Stomach (tissue), 9 donors: ENCODE data around the gene BCAS3. TPM values are rescaled to one million over a fixed set of nuclear protein-coding genes. Genes with fewer than 3 reads are reported as not detected.
"Not testable (repeated sequence)": the region's sequence is repeated elsewhere in the genome, so short reads cannot be mapped to it uniquely, and the experiment has no call there.

Source experiments
- DNase-seq, 2 donors: peaks; one replicate each; pipeline versions ENCODE4 v3.0.0 to v3.0.0-alpha.2; 2013 to 2019
- H3K27ac ChIP-seq, 5 donors: fragments of 200-600 bp in 4 of 5; sonication (generic) in 4 of 5; one replicate each; pipeline ENCODE4 v1.5.1; 2013 to 2019; ENCODE audit warnings: mild to moderate bottlenecking in 1 of 5, moderate library complexity in 1 of 5
- H3K27me3 ChIP-seq, 3 donors: fragments of 200-600 bp; sonication (generic); one replicate each; pipeline ENCODE4 v1.5.1; 2017 to 2019; ENCODE audit warnings: mixed run types in 1 of 3
- H3K36me3 ChIP-seq, 4 donors: fragments of 200-600 bp; sonication (generic); 1 replicate in 3 of 4; 2 replicates in 1 of 4; pipeline ENCODE4 v1.5.1; 2016 to 2019
- H3K4me1 ChIP-seq, 4 donors: fragments of 200-600 bp; sonication (generic); one replicate each; pipeline ENCODE4 v1.5.1; 2016 to 2019
- H3K4me3 ChIP-seq, 4 donors: fragments of 200-600 bp; sonication (generic) in 3 of 4; one replicate each; pipeline ENCODE4 v1.5.1; 2016 to 2019; ENCODE audit warnings: mild to moderate bottlenecking in 1 of 4
- H3K9me3 ChIP-seq, 4 donors: fragments of 200-600 bp; sonication (generic); one replicate each; pipeline ENCODE4 v1.5.1; 2016 to 2019
- CTCF ChIP-seq, 7 experiments: fragments of 450-650 bp in 4 of 7; fragments of 200-600 bp in 3 of 7; sonication (generic) in 3 of 7; IDR thresholded peaks; one replicate each; pipeline ENCODE4 v1.5.1; 2016 to 2019; ENCODE audit warnings: antibody characterized with exemption in 7 of 7, control low read depth in 2 of 7, mild to moderate bottlenecking in 1 of 7
- EP300 ChIP-seq: sonication (generic); formaldehyde crosslinking; IDR thresholded peaks from one replicate; pipeline ENCODE4 v1.6.1; 2017; ENCODE audit warnings: antibody characterized with exemption
- POLR2A ChIP-seq, 4 donors: fragments of 450-650 bp; IDR thresholded peaks; one replicate each; pipeline ENCODE4 v1.6.1; 2016; ENCODE audit warnings: antibody characterized with exemption in 4 of 4, control low read depth in 2 of 4, mild to moderate bottlenecking in 1 of 4, moderate library complexity in 1 of 4
- POLR2AphosphoS5 ChIP-seq, 3 donors: sonication (generic); formaldehyde crosslinking; IDR thresholded peaks; one replicate each; pipeline ENCODE4 v1.6.1; 2016; ENCODE audit warnings: antibody characterized with exemption in 3 of 3
- WGBS, 5 donors: extraction: QIAGEN DNeasy Blood & Tissue Kit in 3 of 5; methylation state at CpG; one replicate each; pipeline versions ENCODE4 v1.1.5 to v1.1.7; 2013 to 2018; 5-methylcytosine and 5-hydroxymethylcytosine counted together
- intact Hi-C: fragments of 100-400 bp; cut with DNase I; formaldehyde crosslinking; loops from one replicate; pipeline ENCODE4 v1.15.1; 2023; ENCODE audit warnings: low total_unique reads
- polyA plus RNA-seq, 3 donors: library from polyadenylated mRNA; stranded (reverse); fragments of 200-250 nt; gene quantifications; one replicate each; pipeline ENCODE4 v1.2.3, GENCODE V29; 2013
- total RNA-seq, 5 donors: library from RNA; depleted of rRNA; stranded (reverse); fragments of >200 nt; gene quantifications; one replicate each; pipeline versions ENCODE4 v1.1.0 to v1.2.3, GENCODE V29; 2014 to 2016
- donor health status: healthy with polysubstance abuse.
- donor health status: Bipolar disorder and iron deficiency.
- donor health status: healthy.

BCAS3 gene
- total and polyA plus RNA-seq, 8 donors, result 4.9 to 150 (median 25.3) TPM

GRCh38 chr17:61429274-61429673 lies 751.6 kb downstream of the BCAS3 start:
- Histone ChIP-seq H3K9me3 (no peaks in the 10 kb centered on the region), H3K27ac (no peak overlapping the region), H3K27me3 (peaks cover 0 to 27% (median 14%) of the 10 kb centered on the region in 3 donors), H3K4me3 (no peak overlapping the region), H3K4me1 (no peaks in the 10 kb centered on the region), H3K36me3 (no peaks in the 10 kb centered on the region)
- intact Hi-C loops, result loop anchor here (10.0 kb wide), 1 partner anchor 126 kb away; no protein-coding TSS in a partner anchor
- 47 to 76% (median 61%) methylated on average over 1 of the region's 1 CpG for WGBS, 5 donors
- no peak for TF ChIP-seq POLR2AphosphoS5 (IDR thresholded peaks at IDR 0.05)
- DNase-seq, result no peak

- H3K4me3 ChIP-seq, H3K4me1 ChIP-seq: not testable (repeated sequence)
- WGBS, 5 donors, result 90 to 94% (median 93%) methylated on average over 6 of the region's 6 CpGs
Observed at GRCh38 chr17:61429831-61430230, 752.2 kb downstream of the BCAS3 start.

GRCh38 chr17:61431594-61432311 lies 754.1 kb downstream of the BCAS3 start:
- peaks cover 0 to 2% (median 0%) of the 10 kb centered on the region in 3 donors for H3K27me3 ChIP-seq
- no peaks in the 10 kb centered on the region for H3K36me3 ChIP-seq
- no peak overlapping the region for H3K4me3 ChIP-seq
- no peak overlapping the region for H3K27ac ChIP-seq
- intact Hi-C loops, result no loop called here
- no peak for DNase-seq
- H3K9me3 ChIP-seq, result peaks cover 0 to 21% (median 11%) of the 10 kb centered on the region in 4 donors
- 65 to 81% (median 72%) methylated on average over 4 of the region's 4 CpGs for WGBS, 5 donors
- H3K4me1 ChIP-seq, result no peaks in the 10 kb centered on the region
- TF ChIP-seq EP300 (no peak), POLR2A (IDR thresholded peaks at IDR 0.05) (no peak)

More at GRCh38 chr17:61429831-61430230, 752.2 kb downstream of the BCAS3 start:
- not testable (repeated sequence) for H3K9me3 ChIP-seq, DNase-seq, H3K27ac ChIP-seq, H3K36me3 ChIP-seq
- H3K27me3 ChIP-seq, result peaks cover 0 to 21% (median 10%) of the 10 kb centered on the region in 3 donors
- intact Hi-C loops, result loop anchor here (10.0 kb wide), 1 partner anchor 125 kb away; no protein-coding TSS in a partner anchor

- TF ChIP-seq CTCF (IDR thresholded peaks at IDR 0.05) (no peak), POLR2A (IDR thresholded peaks at IDR 0.05) (no peak), EP300 (no peak), POLR2AphosphoS5 (IDR thresholded peaks at IDR 0.05) (no peak)
- Histone ChIP-seq H3K9me3 (peaks cover 4 to 37% (median 21%) of the 10 kb centered on the region in 4 donors), H3K27me3 (peaks cover 0 to 24% (median 0%) of the 10 kb centered on the region in 3 donors), H3K27ac (no peak overlapping the region), H3K4me1 (no peaks in the 10 kb centered on the region), H3K4me3 (no peak overlapping the region), H3K36me3 (no peaks in the 10 kb centered on the region)
- intact Hi-C loops, result no loop called here
- no peak for DNase-seq
Observed at GRCh38 chr17:61436273-61436672, 758.6 kb downstream of the BCAS3 start.

- TF ChIP-seq POLR2A (IDR thresholded peaks at IDR 0.05), result no peak
- TF ChIP-seq CTCF (IDR thresholded peaks at IDR 0.05), result no peak
- TF ChIP-seq POLR2AphosphoS5 (IDR thresholded peaks at IDR 0.05), result no peak
- no peak for TF ChIP-seq EP300
- Histone ChIP-seq H3K9me3 (peaks cover 4 to 37% (median 21%) of the 10 kb centered on the region in 4 donors), H3K36me3 (no peaks in the 10 kb centered on the region), H3K27me3 (peaks cover 0 to 29% (median 0%) of the 10 kb centered on the region in 3 donors), H3K4me3 (no peak overlapping the region), H3K27ac (no peak overlapping the region), H3K4me1 (no peaks in the 10 kb centered on the region)
- DNase-seq, result no peak
- intact Hi-C loops, result no loop called here
Observed at GRCh38 chr17:61436995-61437704, 759.5 kb downstream of the BCAS3 start.

GRCh38 chr17:61440697-61441096 lies 763.0 kb downstream of the BCAS3 start:
- intact Hi-C loops, result no loop called here
- Histone ChIP-seq H3K4me1 (no peaks in the 10 kb centered on the region), H3K9me3 (peaks cover 4 to 24% (median 15%) of the 10 kb centered on the region in 4 donors), H3K27me3 (peaks cover 0 to 51% (median 5%) of the 10 kb centered on the region in 3 donors), H3K4me3 (no peak overlapping the region), H3K27ac (no peak overlapping the region), H3K36me3 (no peaks in the 10 kb centered on the region)
- DNase-seq, result no peak
- TF ChIP-seq CTCF (IDR thresholded peaks at IDR 0.05) (no peak), EP300 (no peak), POLR2AphosphoS5 (IDR thresholded peaks at IDR 0.05) (no peak), POLR2A (IDR thresholded peaks at IDR 0.05) (no peak)

GRCh38 chr17:61441507-61441906 lies 763.9 kb downstream of the BCAS3 start:
- intact Hi-C loops, DNase-seq, H3K4me1 ChIP-seq, H3K36me3 ChIP-seq, H3K4me3 ChIP-seq, H3K27ac ChIP-seq: not testable (repeated sequence)
- peaks cover 4 to 17% (median 10%) of the 10 kb centered on the region in 4 donors for H3K9me3 ChIP-seq
- 95 to 97% (median 95%) methylated on average over 6 of the region's 6 CpGs for WGBS, 5 donors
- peaks cover 0 to 53% (median 5%) of the 10 kb centered on the region in 3 donors for H3K27me3 ChIP-seq
